Right lobe of liver (tissue), 4 donors: ENCODE results near the gene FBL.

Experiments used
- CTCF ChIP-seq, 4 donors: fragments of 200-600 bp in 3 of 4; fragments of 450-650 bp in 1 of 4; IDR thresholded peaks; one replicate each; pipeline versions ENCODE4 v1.5.1 to v1.8.0; 2016 to 2022; ENCODE audit warnings: antibody characterized with exemption in 4 of 4, mild to moderate bottlenecking in 2 of 4
- POLR2A ChIP-seq: fragments of 450-650 bp; IDR thresholded peaks from one replicate; pipeline ENCODE4 v1.6.1; 2017; ENCODE audit warnings: antibody characterized with exemption, mild to moderate bottlenecking
- donor health status: DM: no; HTN: no; CAD: no.
- donor health status: DM: no; HTN: no; CAD: no.
- donor health status: DM: no; HTN: yes; CAD: no.

- TF ChIP-seq CTCF (IDR thresholded peaks at IDR 0.05): no peak
- TF ChIP-seq POLR2A: peak; percentile 70
Measured at GRCh38 chr19:39845933-39846677, at the start of gene FBL.
